Liver (tissue), 3 donors: ENCODE data around the gene DDX46.

Source experiments
- NR2F2 ChIP-seq: IDR thresholded peaks from 2 replicates; pipeline ENCODE4 v1.6.1; 2016; ENCODE audit warnings: antibody characterized with exemption
- RAD21 ChIP-seq, 2 donors: IDR thresholded peaks; 2 replicates each; pipeline ENCODE4 v1.6.1; 2016; ENCODE audit warnings: antibody characterized with exemption in 2 of 2, mild to moderate bottlenecking in 2 of 2
- SP1 ChIP-seq: IDR thresholded peaks from 2 replicates; pipeline ENCODE4 v1.6.1; 2018; ENCODE audit warnings: antibody characterized with exemption, mild to moderate bottlenecking
- TAF1 ChIP-seq: conservative IDR thresholded peaks from 2 replicates; pipeline ENCODE4 v1.6.1; 2016; ENCODE audit warnings: antibody characterized with exemption, mild to moderate bottlenecking
- YY1 ChIP-seq: IDR thresholded peaks from 2 replicates; pipeline ENCODE4 v1.6.1; 2016; ENCODE audit warnings: antibody characterized with exemption, mild to moderate bottlenecking
- TF ChIP-seq, protein P1 (sequence below): fragments of 150-350 bp; IDR thresholded peaks from 2 replicates; pipeline ENCODE4 v1.5.1; 2017; ENCODE audit warnings: improper control_type of control experiment, low read depth, low read length; ENCODE audit not compliant: missing input control
- TF ChIP-seq, protein P2 (sequence below): IDR thresholded peaks from 2 replicates; pipeline ENCODE4 v1.6.1; 2016; ENCODE audit warnings: antibody characterized with exemption
- TF ChIP-seq, protein P3 (sequence below): IDR thresholded peaks from 2 replicates; pipeline ENCODE4 v1.6.1; 2016; ENCODE audit warnings: antibody characterized with exemption, mild to moderate bottlenecking
- TF ChIP-seq, protein P4 (sequence below): IDR thresholded peaks from 2 replicates; pipeline ENCODE4 v1.6.1; 2016; ENCODE audit warnings: antibody characterized with exemption
- donor health status: healthy.
- donor health status: healthy.

DNA sequence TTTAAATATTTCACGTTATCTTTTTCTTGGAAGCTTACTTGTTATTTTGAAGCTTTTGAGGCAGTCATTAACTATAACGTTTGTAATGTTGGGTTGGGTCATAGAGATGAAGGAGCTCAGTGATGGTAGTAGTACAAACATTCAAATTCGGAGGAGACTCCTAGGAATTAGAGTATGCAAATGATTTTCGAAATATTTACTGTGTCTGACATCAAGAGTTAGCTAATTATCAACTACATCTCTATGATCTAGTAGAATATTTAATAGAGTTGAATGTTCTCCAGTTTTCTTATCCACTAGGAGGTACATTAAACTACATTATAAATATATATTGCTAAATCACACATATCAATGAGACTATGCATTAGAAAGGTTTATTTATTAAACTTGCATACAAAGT, 58.4 kb downstream of the DDX46 start:
- TF ChIP-seq SP1: no peak
- TF ChIP-seq, protein P1, sequence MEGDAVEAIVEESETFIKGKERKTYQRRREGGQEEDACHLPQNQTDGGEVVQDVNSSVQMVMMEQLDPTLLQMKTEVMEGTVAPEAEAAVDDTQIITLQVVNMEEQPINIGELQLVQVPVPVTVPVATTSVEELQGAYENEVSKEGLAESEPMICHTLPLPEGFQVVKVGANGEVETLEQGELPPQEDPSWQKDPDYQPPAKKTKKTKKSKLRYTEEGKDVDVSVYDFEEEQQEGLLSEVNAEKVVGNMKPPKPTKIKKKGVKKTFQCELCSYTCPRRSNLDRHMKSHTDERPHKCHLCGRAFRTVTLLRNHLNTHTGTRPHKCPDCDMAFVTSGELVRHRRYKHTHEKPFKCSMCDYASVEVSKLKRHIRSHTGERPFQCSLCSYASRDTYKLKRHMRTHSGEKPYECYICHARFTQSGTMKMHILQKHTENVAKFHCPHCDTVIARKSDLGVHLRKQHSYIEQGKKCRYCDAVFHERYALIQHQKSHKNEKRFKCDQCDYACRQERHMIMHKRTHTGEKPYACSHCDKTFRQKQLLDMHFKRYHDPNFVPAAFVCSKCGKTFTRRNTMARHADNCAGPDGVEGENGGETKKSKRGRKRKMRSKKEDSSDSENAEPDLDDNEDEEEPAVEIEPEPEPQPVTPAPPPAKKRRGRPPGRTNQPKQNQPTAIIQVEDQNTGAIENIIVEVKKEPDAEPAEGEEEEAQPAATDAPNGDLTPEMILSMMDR: no peak
- no peak for TF ChIP-seq TAF1
- TF ChIP-seq, protein P2, sequence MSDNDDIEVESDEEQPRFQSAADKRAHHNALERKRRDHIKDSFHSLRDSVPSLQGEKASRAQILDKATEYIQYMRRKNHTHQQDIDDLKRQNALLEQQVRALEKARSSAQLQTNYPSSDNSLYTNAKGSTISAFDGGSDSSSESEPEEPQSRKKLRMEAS: no peak
- TF ChIP-seq, protein P3, sequence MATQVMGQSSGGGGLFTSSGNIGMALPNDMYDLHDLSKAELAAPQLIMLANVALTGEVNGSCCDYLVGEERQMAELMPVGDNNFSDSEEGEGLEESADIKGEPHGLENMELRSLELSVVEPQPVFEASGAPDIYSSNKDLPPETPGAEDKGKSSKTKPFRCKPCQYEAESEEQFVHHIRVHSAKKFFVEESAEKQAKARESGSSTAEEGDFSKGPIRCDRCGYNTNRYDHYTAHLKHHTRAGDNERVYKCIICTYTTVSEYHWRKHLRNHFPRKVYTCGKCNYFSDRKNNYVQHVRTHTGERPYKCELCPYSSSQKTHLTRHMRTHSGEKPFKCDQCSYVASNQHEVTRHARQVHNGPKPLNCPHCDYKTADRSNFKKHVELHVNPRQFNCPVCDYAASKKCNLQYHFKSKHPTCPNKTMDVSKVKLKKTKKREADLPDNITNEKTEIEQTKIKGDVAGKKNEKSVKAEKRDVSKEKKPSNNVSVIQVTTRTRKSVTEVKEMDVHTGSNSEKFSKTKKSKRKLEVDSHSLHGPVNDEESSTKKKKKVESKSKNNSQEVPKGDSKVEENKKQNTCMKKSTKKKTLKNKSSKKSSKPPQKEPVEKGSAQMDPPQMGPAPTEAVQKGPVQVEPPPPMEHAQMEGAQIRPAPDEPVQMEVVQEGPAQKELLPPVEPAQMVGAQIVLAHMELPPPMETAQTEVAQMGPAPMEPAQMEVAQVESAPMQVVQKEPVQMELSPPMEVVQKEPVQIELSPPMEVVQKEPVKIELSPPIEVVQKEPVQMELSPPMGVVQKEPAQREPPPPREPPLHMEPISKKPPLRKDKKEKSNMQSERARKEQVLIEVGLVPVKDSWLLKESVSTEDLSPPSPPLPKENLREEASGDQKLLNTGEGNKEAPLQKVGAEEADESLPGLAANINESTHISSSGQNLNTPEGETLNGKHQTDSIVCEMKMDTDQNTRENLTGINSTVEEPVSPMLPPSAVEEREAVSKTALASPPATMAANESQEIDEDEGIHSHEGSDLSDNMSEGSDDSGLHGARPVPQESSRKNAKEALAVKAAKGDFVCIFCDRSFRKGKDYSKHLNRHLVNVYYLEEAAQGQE: no peak
- TF ChIP-seq RAD21 (IDR thresholded peaks at IDR 0.05): no peak
- TF ChIP-seq YY1: no peak
- TF ChIP-seq, protein P4, sequence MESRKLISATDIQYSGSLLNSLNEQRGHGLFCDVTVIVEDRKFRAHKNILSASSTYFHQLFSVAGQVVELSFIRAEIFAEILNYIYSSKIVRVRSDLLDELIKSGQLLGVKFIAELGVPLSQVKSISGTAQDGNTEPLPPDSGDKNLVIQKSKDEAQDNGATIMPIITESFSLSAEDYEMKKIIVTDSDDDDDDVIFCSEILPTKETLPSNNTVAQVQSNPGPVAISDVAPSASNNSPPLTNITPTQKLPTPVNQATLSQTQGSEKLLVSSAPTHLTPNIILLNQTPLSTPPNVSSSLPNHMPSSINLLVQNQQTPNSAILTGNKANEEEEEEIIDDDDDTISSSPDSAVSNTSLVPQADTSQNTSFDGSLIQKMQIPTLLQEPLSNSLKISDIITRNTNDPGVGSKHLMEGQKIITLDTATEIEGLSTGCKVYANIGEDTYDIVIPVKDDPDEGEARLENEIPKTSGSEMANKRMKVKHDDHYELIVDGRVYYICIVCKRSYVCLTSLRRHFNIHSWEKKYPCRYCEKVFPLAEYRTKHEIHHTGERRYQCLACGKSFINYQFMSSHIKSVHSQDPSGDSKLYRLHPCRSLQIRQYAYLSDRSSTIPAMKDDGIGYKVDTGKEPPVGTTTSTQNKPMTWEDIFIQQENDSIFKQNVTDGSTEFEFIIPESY: no peak
- TF ChIP-seq NR2F2: no peak
